DND-41 (cell line): ENCODE results near the gene BRD7.

Experiments used
- ATAC-seq: fragments of 200-7000 bp; cut with Tn5 transposase; 3 replicates; pipeline ENCODE4 v1.9.1; 2021; ENCODE audit warnings: low read depth; ENCODE audit not compliant: insufficient read depth
- DNase-seq: peaks from one replicate; pipeline ENCODE4 v3.0.0-alpha.2; 2020
- H2AFZ ChIP-seq: 2 replicates; pipeline ENCODE4 v1.6.0; 2012; ENCODE audit warnings: low read depth, low read length
- H3K27ac ChIP-seq: 2 replicates; pipeline ENCODE4 v1.5.1; 2012; ENCODE audit warnings: low read length, inconsistent platforms
- H3K27me3 ChIP-seq: fragments of 200-600 bp; sonication (generic); 2 replicates; pipeline ENCODE4 v1.6.0; 2012; ENCODE audit warnings: low read length, mild to moderate bottlenecking, inconsistent platforms; ENCODE audit not compliant: insufficient read depth, poor library complexity
- H3K36me3 ChIP-seq: 2 replicates; pipeline ENCODE4 v1.5.1; 2012; ENCODE audit warnings: low read length, inconsistent platforms; ENCODE audit not compliant: insufficient read depth
- H3K4me1 ChIP-seq: 2 replicates; pipeline ENCODE4 v1.5.1; 2012; ENCODE audit warnings: mild to moderate bottlenecking, low read length; ENCODE audit not compliant: insufficient read depth
- H3K4me2 ChIP-seq: 2 replicates; pipeline ENCODE4 v1.6.0; 2012; ENCODE audit warnings: mild to moderate bottlenecking, moderate library complexity, low read length, inconsistent platforms; ENCODE audit not compliant: insufficient read depth
- H3K4me3 ChIP-seq, 2 experiments: fragments of 200-600 bp in 1 of 2; shearing (Covaris generic) in 1 of 2; 2 replicates each; pipeline ENCODE4 v1.5.1; 2012 to 2016; ENCODE audit warnings: inconsistent platforms in 2 of 2, low read length in 2 of 2, mild to moderate bottlenecking in 2 of 2, low read depth in 1 of 2, moderate library complexity in 1 of 2
- H3K79me2 ChIP-seq: 2 replicates; pipeline ENCODE4 v1.6.0; 2012; ENCODE audit warnings: low read length, inconsistent platforms; ENCODE audit not compliant: insufficient read depth
- H3K9ac ChIP-seq: 2 replicates; pipeline ENCODE4 v1.6.0; 2012; ENCODE audit warnings: low read depth, mild to moderate bottlenecking, inconsistent platforms, low read length, moderate library complexity
- H3K9me3 ChIP-seq: 2 replicates; pipeline ENCODE4 v1.5.1; 2012; ENCODE audit warnings: low read length, moderate library complexity, mild to moderate bottlenecking, inconsistent platforms; ENCODE audit not compliant: insufficient read depth, severe bottlenecking
- H4K20me1 ChIP-seq: 2 replicates; pipeline ENCODE4 v1.6.0; 2012; ENCODE audit warnings: low read length; ENCODE audit not compliant: insufficient read depth
- CTCF ChIP-seq: IDR thresholded peaks from 2 replicates; pipeline ENCODE4 v1.5.1; 2012; ENCODE audit warnings: borderline replicate concordance, low read length, moderate library complexity, mild to moderate bottlenecking; ENCODE audit not compliant: poor library complexity, severe bottlenecking; ENCODE audit errors: extremely low read depth
- EZH2 ChIP-seq: IDR thresholded peaks from 3 replicates; pipeline ENCODE4 v1.6.1; 2012; ENCODE audit warnings: borderline replicate concordance, low read depth, mild to moderate bottlenecking, moderate library complexity, low read length, inconsistent platforms; ENCODE audit not compliant: severe bottlenecking

Gene BRD7

GRCh38 chr16:50302472-50303005 is 66.2 kb downstream of the BRD7 start:
- H3K4me3 ChIP-seq = no peak overlapping the region
- peaks cover 6% of the 10 kb centered on the region; the same call in 1 of the 2 replicates for H4K20me1 ChIP-seq
- TF ChIP-seq CTCF (no peak), EZH2 (no peak)
- no peak overlapping the region for H3K9ac ChIP-seq
- H2AFZ ChIP-seq = no peak overlapping the region
- no peaks in the 10 kb centered on the region for H3K4me1 ChIP-seq
- no peaks in the 10 kb centered on the region for H3K9me3 ChIP-seq
- no peak for DNase-seq
- H3K27ac ChIP-seq = no peak overlapping the region
- no peaks in the 10 kb centered on the region for H3K27me3 ChIP-seq
- no peaks in the 10 kb centered on the region for H3K79me2 ChIP-seq
- no peak for ATAC-seq
- no peaks in the 10 kb centered on the region for H3K36me3 ChIP-seq
- H3K4me2 ChIP-seq = no peak overlapping the region

- no peaks in the 10 kb centered on the region for H3K4me1 ChIP-seq
- no peak for DNase-seq
- no peak for TF ChIP-seq EZH2
- no peak for TF ChIP-seq CTCF
- H3K79me2 ChIP-seq = no peaks in the 10 kb centered on the region
- no peaks in the 10 kb centered on the region for H3K9me3 ChIP-seq
- no peak overlapping the region for H3K27ac ChIP-seq
- no peak overlapping the region for H2AFZ ChIP-seq
- H3K4me2 ChIP-seq = no peak overlapping the region
- H3K27me3 ChIP-seq = no peaks in the 10 kb centered on the region
- no peak overlapping the region for H3K9ac ChIP-seq
- peaks cover 6% of the 10 kb centered on the region; the same call in 1 of the 2 replicates for H4K20me1 ChIP-seq
- no peaks in the 10 kb centered on the region for H3K36me3 ChIP-seq
- no peak overlapping the region for H3K4me3 ChIP-seq
- no peak for ATAC-seq
Measured at GRCh38 chr16:50301626-50302471, 66.9 kb downstream of the BRD7 start.

- no peak overlapping the region for H3K9ac ChIP-seq
- DNase-seq (no peak), ATAC-seq (no peak)
- H3K36me3 ChIP-seq = no peaks in the 10 kb centered on the region
- peaks cover 6% of the 10 kb centered on the region; the same call in 1 of the 2 replicates for H4K20me1 ChIP-seq
- H3K9me3 ChIP-seq = no peaks in the 10 kb centered on the region
- TF ChIP-seq CTCF (no peak), EZH2 (no peak)
- H3K4me2 ChIP-seq = no peak overlapping the region
- H3K4me3 ChIP-seq = no peak overlapping the region
- no peaks in the 10 kb centered on the region for H3K79me2 ChIP-seq
- H2AFZ ChIP-seq = no peak overlapping the region
- no peak overlapping the region for H3K27ac ChIP-seq
- no peaks in the 10 kb centered on the region for H3K4me1 ChIP-seq
- H3K27me3 ChIP-seq = no peaks in the 10 kb centered on the region
Measured at GRCh38 chr16:50300942-50301625, 67.7 kb downstream of the BRD7 start.
